H1 (cell line): Measurements from ENCODE around the gene FHOD1. TPM values are rescaled to one million over a fixed set of nuclear protein-coding genes. Genes with fewer than 3 reads are reported as not detected.

ENCODE experiments used
- CTCF ChIP-seq, 3 experiments: IDR thresholded peaks; 1 replicate in 2 of 3; 2 replicates in 1 of 3; pipeline versions ENCODE4 v1.5.1 to v1.6.1; 2011; ENCODE audit warnings: low read length in 3 of 3, mild to moderate bottlenecking in 3 of 3, inconsistent platforms in 2 of 3, low read depth in 1 of 3, moderate library complexity in 1 of 3; ENCODE audit not compliant: insufficient read depth in 1 of 3; ENCODE audit errors: control extremely low read depth in 1 of 3
- polyA plus RNA-seq, 7 experiments: library from polyadenylated mRNA; depleted of rRNA in 3 of 7; stranded (reverse) in 5 of 7; unstranded in 2 of 7; fragments of >200 nt in 5 of 7; fragments of 200-250 nt in 2 of 7; gene quantifications; 1 replicate in 5 of 7; 2 replicates in 1 of 7; 4 replicates in 1 of 7; pipeline versions ENCODE4 v1.2.1 to v1.2.3, GENCODE V29; 2011 to 2013; ENCODE audit warnings: missing spikeins in 2 of 7, mixed read lengths in 2 of 7
- total RNA-seq: library from RNA; stranded (reverse); fragmentation: NEBNext Ultra II Directional; extraction: Animal tissue kit (Norgen Biotek cat#: 25700); gene quantifications from 2 replicates; pipeline ENCODE4 v1.2.1, GENCODE V29; 2021

Gene FHOD1
- total and polyA plus RNA-seq, 2 of the 8 experiments (the other 6 are each of a cell fraction or from before 2014, with no cell fraction given), result 31.3 to 60.7 TPM

- TF ChIP-seq CTCF (IDR thresholded peaks at IDR 0.05; ENCODE audit: control extremely low read depth in 1 of 3, insufficient read depth in 1 of 3, low read depth in 1 of 3, low read length in 3 of 3), result no peak
- TF ChIP-seq, all 59 proteins: peak for 0
Observed at GRCh38 chr16:67243481-67243880, 3.8 kb downstream of the FHOD1 start (continued).
